K562 (cell line): ENCODE results near the gene LRRC10B.

Experiments
- CBX5 ChIP-seq: IDR thresholded peaks from 2 replicates; pipeline ENCODE4 v1.6.1; 2014; ENCODE audit warnings: low read depth, borderline replicate concordance
- CREB1 ChIP-seq, 2 experiments: sonication (generic) in 1 of 2; formaldehyde crosslinking in 1 of 2; IDR thresholded peaks; 2 replicates each; pipeline versions ENCODE4 v1.6.1 to v1.8.0; 2012 to 2022; ENCODE audit warnings: inconsistent platforms in 1 of 2, mild to moderate bottlenecking in 1 of 2, missing genetic modification reagents in 1 of 2, moderate library complexity in 1 of 2
- EP300 ChIP-seq: IDR thresholded peaks from 2 replicates; pipeline ENCODE4 v1.6.1; 2012; ENCODE audit warnings: low read length, improper control_type of control experiment
- EZH2 ChIP-seq: IDR thresholded peaks from 2 replicates; pipeline ENCODE4 v1.6.1; 2012; ENCODE audit warnings: low read depth, mild to moderate bottlenecking, inconsistent platforms, low read length, borderline replicate concordance
- MEF2A ChIP-seq: IDR thresholded peaks from 2 replicates; pipeline ENCODE4 v1.6.1; 2011; ENCODE audit warnings: low read depth, mild to moderate bottlenecking, low read length, moderate library complexity; ENCODE audit not compliant: control insufficient read depth
- MLLT1 ChIP-seq, 2 experiments: fragments of 450-650 bp; IDR thresholded peaks; 2 replicates each; pipeline ENCODE4 v1.6.1; 2016
- NR2C2 ChIP-seq, 2 experiments: fragments of 200-800 bp in 1 of 2; sonication (Bioruptor generic) in 1 of 2; sonication (generic) in 1 of 2; formaldehyde crosslinking in 1 of 2; IDR thresholded peaks; 2 replicates each; pipeline versions ENCODE4 v1.6.1 to v1.8.0; 2016 to 2022; ENCODE audit warnings: mild to moderate bottlenecking in 1 of 2, missing compliant biosample characterization in 1 of 2, missing genetic modification characterization in 1 of 2, missing genetic modification reagents in 1 of 2
- POLR2A ChIP-seq: fragments of 450-650 bp; conservative IDR thresholded peaks from 2 replicates; pipeline ENCODE4 v1.6.1; 2016
- RERE ChIP-seq: sonication (generic); formaldehyde crosslinking; IDR thresholded peaks from 2 replicates; pipeline ENCODE4 v1.8.0; 2023; ENCODE audit warnings: missing genetic modification reagents, mild to moderate bottlenecking, borderline replicate concordance
- ZBTB17 ChIP-seq: fragments of 450-650 bp; formaldehyde crosslinking; IDR thresholded peaks from 2 replicates; pipeline ENCODE4 v1.4.0; 2020; ENCODE audit warnings: mild to moderate bottlenecking

GRCh38 chr11:61528114-61528513 lies 19.6 kb downstream of the LRRC10B start:
- TF ChIP-seq MEF2A (no peak), EZH2 (no peak), RERE (no peak), EP300 (no peak), POLR2A (no peak), CREB1 (IDR thresholded peaks at IDR 0.05) (no peak), CREB1 (CRISPR knock-in tag; IDR thresholded peaks at IDR 0.05) (no peak), MLLT1 (IDR thresholded peaks at IDR 0.05) (no peak), NR2C2 (CRISPR knock-in tag; IDR thresholded peaks at IDR 0.05) (no peak), NR2C2 (tag; IDR thresholded peaks at IDR 0.05) (no peak), ZBTB17 (no peak), CBX5 (no peak)
